GM19023 (cell line): Measurements from ENCODE around the gene CPSF2.
A peak's percentile ranks its signal among the peaks of the same experiment; 100 is the strongest.

Experiments used
- ATAC-seq: cut with Tn5 transposase; IDR thresholded peaks from one replicate; pipeline ENCODE4 v1.9.1; 2021; ENCODE audit warnings: mild to moderate bottlenecking, moderate library complexity; ENCODE audit not compliant: unreplicated experiment

CPSF2 gene

DNA sequence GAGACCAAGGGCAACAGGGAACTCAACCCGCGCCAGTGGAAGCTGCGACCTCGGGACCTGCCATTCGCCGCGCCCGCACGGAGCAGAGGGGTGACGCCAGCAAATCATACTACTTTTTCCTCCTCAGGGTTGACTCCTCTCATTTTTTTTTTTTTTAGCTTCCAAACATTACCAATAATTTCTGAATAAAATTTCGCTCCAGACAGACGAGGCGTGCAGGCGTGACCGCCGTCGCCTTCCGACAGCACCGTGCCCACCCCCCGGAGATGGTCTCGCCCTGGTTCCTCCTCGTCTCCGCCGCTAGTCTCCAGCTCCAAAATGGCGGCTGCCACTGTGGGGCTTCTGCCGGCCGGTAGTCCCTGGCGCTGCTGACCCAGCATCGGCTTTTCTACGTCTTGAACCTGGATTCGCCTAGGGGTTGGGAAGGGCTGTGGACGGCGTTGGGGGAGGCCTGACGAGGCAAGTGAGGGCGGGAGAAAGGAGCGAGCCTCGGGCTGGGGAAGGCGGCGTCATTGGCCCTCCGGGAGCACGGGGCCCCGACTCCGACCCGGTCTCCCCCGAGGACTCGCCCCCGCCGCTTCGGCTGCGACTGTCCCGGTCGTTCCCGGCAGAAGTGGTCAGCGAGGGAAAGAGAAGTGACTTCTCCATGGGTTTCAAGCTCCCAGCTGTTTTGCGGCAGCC, at the start of gene CPSF2, which contains the start of gene NDUFB1:
Gene CPSF2 (plus strand): TSS at position 300 of the 681 bp plus-strand sequence. CDS start 9,016 bp downstream, outside the sequence.
Gene NDUFB1 (minus strand): TSS at position 37 of the 681 bp plus-strand sequence. CDS start 4,069 bp downstream, outside the sequence.
- ATAC-seq: peak; percentile 94

DNA sequence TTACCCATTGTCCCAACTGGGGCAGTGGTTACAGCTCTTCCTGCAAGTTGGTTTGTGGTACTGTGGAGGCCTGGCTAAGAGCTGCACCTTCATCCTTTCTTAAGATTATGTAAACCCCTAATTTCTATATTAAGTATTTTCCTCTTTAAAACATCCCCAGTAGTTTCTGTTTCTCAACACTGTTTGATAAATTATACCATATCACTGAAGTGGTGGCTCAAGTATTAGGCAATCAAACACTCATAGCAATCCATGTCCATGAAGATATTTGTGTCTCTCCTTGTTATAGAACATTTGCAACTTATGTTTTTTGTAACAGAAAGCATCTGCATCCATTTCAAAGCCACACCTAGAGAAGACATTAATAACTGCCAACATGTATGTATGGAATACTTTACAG, 47.2 kb upstream of the CPSF2 start:
- no peak for ATAC-seq

DNA sequence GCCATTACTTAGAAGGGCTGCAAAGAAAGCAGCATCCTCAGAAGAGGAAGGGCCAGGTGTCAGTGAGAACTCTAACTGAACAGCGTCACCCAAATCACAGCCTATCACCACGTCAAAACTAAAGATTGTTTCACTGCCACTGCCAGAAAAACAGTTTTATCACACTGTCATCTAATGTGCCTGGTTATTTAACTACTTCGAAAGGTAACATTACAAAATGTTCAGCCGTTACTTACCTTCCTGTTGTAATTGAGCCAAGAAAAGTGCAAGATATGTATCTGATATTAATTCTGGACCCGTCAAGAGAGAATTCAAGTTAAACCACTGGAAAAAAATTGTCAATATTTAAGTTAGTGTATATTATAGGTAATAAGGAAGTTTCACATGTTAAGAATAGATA, 33.3 kb upstream of the CPSF2 start:
- ATAC-seq: no peak

DNA sequence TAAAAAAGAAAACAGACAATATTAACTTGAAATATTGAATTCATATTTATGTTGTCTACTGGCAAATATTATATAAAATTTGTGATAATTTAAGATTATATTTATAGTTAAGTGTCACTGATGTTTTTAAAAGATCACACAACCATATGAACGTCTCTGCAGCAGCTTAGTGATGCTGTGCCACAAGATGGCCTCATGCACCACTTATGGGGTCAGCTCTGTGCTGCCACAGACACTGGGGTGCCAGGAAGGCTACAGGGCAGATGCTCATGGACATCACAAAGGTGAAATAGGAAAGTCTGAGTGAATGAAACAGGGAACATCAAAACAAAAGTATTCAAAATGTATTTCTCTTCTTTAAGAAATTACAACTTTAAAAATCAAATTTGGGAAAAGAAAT, 28.4 kb upstream of the CPSF2 start:
- no peak for ATAC-seq

DNA sequence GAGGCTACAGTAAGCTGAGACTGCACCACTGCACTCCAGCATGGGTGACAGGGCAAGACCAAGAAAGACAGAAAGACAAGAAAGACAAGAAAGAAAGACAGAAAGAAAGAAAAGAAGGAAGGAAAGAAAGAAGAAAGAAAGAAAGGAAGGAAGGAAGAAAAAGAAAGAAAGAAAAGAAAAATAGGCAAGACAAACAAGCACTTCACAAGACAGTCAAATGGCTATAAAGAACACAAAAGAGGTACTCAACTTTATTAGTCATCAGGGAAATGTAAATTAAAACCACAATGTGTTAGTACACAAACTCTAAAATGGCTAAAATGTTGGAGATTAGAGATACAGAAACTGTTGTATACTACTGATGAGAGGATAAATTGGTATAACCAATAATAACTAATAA, 22.0 kb upstream of the CPSF2 start:
- no peak for ATAC-seq

DNA sequence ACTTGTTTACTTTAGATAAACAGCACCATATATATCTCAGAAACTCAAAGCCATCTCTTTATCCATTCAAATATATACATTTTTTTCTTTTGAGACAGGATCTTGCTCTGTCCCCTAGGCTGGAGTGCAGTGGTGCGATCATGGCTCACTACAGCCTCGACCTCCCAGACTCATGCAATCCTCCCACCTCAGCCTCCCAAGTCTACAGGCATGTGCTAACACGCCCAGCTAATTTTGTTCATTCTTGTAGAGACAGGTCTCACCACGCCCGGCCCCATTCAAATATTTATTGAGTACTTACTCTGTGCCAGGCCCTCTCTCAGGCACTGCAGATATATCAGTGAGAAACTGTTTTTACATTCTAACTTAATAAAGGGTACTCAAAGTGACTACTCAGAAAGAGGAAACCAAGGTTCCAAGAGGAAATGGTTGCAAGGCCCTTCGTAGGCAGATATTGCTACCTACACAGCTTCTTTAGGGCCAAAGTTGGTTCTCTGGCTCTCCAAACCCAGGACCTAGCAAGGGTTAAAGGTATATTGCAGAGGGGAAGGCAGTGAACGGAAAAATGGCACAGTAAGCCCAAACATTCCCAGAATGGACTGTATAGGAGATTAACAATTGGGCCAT, 18.3 kb upstream of the CPSF2 start:
- ATAC-seq: no peak

DNA sequence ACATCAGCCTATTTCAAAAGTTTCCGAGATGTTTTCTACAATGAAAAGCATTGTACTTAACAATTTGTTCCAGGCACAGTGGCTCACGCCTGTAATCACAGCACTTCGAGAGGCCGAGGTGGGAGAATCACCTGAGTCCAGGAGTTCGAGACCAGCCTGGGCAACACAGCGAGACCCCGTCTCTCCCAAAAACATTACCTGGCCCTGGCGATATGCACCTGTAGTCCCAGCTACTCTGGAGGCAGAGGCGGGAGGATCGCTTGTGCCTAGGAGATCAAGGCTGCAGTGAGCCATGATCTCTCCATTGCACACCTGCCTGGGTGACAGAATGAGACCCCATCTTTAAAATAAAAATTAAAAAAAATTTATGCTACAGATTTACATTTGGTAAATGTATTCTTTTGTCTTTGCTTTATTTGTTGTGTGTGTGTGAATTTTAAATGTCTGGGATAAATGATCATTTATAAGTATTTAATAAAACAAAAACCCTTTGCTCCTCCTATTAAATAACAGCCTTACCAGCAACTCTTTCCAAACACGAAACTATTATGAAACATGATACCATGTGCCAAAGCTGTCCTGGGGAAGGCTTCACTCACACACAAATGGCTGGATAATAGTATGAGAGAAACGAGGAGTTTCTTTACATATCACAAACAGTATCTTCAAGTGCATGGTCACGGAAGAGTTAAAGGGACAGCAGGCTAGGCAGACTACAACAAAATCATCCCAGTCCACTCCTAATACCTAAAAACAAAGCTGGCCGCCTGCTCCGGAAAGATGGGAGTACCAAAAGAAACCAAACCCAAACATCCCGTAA, 16.5 kb upstream of the CPSF2 start:
- ATAC-seq: no peak

DNA sequence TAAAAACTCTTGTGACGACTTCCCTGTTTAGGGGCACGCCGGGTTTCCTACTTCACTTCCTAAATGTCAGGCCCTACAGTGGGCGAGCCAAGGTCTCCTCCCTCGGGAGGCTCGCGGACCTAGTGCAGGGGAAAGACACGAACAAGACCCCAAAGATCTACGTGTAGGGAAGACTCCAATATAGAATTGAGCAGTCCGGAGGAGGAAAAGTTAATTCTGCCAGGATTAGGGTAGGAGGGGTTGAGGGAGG, 16.0 kb upstream of the CPSF2 start:
- peak; percentile 4 for ATAC-seq

DNA sequence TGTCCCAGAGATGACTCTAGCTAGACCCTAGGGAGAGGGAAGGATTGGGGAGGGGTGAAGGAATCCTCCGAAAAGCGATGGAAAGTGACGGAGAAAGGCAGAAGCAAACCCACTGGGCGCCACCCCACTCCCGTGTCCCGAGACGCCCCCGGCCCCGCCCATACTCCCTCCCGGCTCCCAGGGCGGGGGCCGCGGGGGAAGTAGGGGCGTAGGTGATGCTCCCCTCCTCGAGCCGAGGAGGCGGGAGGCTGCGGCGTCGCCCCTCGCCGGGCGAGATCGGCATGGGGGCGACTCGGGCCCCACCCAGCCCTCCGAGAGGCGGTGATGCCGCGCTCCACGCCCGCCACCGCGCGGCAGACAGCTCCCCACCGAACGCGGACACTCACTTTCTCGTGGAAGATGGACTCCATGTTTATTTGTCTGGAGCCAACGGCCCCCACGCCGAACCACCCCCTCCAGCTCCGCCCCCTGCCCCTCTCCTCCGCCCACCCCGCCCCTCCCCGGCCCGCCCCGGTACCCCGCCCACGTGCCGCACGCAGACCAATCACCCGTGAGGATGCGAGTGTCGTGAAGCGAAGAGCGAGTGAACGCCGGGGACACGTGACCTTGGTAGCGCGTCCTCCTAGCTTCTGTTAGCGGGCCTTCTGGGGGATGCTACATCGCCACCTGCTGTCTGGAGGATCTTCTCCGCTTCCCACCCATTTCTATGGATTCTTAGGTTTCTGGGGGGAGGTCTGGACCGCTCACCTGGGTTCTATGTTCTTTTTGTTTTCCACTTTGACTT, 15.4 kb upstream of the CPSF2 start, which contains the start of gene ATXN3:
Gene ATXN3 (minus strand): TSS at position 440 of the 784 bp plus-strand sequence. CDS start 30 bp downstream, at position 410.
- peak; percentile 84 for ATAC-seq

DNA sequence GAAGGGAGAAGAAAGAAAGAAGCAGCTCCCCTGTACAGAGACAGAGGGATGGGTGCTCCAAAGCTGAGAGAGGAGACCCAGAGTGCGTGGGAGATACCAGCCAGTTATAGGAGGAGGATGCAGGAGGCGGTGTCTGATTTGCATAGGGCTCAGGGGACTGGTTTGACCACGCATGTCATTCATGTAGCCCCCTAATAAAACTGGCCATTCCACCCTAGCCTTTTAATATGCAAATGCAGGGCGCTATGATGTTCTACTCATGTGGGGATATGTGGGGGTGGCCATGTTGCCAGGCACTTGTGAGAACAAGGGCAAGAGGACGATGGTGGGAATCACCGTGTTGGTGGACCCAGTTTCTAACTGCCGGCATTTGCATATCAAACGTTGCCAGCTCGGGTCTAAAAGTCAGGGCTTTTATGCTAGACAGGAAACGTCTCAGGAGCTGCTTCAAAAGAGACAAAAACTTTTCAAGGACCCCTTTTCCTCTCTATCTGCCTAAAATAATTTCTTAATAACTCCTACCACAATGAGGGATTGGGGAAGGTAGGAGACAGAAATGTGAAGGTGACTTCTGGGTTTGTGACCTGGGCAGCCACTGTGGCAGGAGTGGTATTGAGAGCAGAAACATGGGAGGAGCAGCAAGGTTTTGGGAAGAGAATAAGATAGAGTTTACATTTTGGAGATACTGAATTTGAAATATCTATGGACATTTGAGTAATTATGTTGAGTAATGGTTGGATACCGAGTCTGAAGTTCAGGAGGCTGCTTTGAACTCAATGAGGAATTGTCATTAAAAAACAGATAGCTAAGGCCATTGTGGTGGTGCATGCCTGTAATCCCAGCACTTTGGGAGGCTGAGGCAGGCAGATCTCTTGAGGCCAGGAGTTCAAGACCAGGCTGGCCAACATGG, 13.2 kb upstream of the CPSF2 start:
- no peak for ATAC-seq

DNA sequence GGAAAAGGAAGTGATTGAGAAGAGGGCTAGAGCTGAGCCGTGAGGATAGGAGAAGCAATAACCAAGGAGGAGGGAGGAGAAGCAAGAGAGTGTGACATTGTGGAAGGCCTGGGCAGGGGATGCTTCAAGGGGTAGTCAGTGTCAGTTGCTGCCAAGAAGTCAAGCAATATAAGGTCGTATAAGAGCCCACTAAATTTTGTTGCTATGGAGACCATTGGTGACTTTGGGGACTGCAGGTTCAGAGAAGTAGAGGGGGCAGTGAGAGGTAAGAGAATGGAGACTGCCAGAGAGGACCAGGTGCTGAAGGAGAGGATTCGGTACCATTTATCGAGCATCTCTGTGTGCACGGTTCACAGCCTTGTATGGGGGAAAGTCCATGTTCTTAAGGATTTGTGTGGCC, 12.3 kb upstream of the CPSF2 start:
- no peak for ATAC-seq

DNA sequence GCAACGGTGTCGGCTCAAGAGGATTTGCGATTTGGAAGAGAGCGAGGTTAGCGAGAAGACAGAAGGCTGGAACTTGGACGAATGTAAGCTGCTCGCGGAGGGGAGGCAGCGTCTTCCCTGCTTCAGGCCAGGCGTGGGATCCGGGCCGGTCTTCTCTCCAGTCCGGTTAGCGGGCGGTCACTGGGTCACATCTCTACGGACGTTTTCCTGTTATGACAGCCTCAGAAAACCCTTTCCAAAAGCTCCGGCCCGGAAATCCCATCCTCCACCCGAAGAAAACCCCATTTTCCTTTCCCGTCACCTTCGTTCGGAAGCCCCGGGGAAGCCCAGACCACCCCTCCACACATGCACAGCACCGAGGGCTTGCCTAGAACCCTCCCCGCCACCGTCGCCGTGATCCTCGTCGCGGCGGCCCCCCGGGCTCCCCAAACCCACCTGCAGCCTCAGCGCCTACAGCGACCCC, 531 bp upstream of the CPSF2 start:
- peak; percentile 15 for ATAC-seq

DNA sequence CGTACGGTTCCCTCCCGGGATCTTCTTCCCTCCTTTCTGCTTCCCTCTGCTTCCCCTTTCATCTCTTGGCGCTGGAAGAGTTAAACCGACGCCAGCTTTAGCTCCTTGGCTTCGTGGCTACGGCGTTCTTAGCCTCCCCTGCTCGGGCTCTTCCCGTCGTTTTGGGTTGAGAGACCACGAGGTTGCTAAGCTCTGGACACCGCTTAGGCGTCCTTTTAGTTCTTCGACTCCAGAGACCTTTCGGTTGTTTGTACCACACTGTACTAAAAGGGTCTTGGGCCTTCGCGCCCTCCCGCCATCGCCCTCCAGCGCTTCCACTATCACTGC, 545 bp downstream of the CPSF2 start:
- peak; percentile 13 for ATAC-seq

DNA sequence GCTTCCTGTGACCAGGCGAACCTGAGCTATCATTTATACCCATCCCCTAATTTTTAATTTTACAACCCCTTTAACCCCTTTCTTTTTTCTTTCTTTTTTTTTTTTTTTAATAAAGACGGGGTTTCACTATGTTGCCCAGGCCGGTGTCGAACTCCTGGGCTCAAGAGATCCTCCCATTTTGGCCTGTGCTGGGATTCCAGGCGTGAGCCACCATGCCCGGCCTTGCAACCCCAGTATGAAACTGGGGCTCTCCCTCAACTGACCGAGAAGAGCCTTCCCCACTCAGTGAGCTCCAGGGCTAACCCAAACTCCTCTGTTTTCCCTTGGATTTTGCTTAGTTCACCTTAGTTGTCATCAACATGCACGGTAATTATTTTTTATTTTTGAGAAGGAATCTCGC, 992 bp downstream of the CPSF2 start:
- ATAC-seq: no peak

DNA sequence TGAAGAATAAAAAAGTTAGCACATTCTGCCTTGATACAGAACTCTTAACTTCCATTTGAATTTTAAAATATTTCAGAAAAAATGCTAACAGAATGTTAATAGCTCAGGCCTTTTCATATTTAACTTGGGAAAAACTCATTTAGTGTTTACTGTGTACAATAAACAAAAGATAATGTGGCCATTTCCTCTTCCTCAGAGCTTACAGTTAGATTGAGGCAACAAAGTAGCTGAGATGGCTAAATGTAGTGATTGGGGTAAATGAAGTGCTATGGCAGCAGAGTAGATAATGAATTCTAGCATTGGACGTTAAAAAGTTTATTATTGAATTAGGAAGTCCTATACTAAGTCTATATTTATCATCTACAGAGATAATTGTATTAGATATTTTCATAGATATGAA, 12.7 kb downstream of the CPSF2 start:
- no peak for ATAC-seq

DNA sequence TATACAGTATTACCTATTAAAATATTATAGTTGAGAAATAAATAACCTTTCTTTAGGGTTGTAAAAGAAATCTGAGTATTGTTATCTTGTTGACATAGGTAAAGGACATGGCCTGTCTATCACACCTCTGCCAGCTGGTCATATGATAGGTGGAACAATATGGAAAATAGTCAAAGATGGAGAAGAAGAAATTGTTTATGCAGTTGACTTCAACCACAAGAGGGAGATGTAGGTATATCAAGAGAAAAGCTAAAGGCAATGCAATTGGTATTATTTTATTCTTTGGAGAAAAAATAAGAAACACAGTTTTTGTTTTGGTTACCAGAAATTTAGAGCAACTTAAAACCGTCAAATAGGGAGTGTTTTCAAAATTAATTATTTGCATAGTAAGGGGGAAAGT, 13.5 kb downstream of the CPSF2 start:
- no peak for ATAC-seq

DNA sequence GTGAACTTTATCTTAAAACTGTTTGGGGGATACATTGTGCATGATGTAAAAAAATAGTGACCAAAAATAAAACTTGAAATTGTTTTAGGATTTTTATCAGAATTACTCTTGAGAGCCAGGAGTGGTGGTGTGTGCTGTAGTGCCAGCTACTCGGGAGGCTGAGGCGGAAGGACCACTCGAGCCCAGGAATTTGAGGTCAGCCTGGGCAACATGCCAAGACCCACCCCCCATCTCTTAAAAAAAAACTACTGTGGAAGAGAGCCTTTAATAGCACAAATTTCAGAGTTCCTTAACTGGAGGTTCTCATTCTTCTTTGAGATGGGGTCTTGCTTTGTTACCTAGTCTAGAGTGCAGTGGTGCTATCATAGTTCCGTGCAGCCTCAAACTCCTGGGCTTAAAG, 21.5 kb downstream of the CPSF2 start:
- no peak for ATAC-seq

DNA sequence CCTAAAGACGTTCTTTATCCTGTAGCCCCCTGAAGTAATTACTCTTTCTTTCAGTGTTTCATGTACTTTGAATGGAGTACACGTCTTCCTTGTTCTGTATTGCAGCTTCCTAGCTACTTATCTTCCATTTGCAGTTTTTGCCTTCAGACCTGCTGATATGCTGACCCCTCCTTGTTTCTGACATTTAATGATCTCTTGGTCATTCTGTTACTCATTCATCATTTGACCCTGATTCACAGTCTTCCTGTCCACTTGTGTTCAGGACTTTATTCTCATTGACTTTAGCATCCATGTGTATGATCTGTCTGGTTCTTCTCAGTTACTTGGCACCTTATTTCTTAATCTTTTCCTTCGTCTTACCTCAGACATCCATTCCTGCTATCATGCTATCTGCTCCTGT, 22.2 kb downstream of the CPSF2 start:
- no peak for ATAC-seq

DNA sequence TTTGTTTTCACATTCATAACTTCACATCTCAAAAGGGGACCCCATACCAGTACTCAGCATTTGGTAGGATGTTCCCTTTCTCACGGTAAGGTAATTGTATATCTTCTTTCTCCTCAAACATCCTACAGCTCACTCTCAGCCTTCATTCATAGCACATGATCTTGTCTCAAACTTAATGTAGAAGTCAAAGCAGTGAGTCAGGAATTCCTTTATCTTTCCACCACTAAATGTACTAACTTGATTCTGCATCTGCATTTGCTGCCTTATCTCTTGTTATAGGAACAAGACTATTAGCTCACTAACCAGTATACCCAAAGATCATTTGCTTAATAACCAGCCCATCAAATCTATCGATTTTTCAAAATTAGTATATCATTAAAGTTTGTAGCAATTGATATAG, 22.9 kb downstream of the CPSF2 start:
- no peak for ATAC-seq

DNA sequence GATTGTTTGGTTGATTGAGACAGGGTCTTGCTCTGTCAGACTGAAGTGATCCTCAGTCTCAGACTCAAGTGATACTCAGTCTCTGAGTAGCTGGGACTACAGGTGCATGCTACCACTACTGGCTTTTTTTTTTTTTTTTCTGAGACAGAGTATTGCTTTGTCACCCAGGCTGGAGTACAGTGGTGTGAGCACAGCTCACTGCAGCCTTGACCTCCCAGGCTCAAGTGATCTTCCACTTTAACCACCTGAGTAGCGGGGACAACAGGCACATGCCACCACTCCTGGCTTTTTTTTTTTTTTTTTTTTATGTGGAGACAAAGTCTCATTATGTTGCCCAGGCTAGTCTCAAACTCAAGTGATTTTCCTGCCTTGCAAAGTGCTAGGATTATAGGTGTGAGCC, 31.8 kb downstream of the CPSF2 start:
- no peak for ATAC-seq
